Measurements from ENCODE around the gene PEA15.
A peak's percentile ranks its signal among the peaks of the same experiment; 100 is the strongest.

The PEA15 gene

DNA sequence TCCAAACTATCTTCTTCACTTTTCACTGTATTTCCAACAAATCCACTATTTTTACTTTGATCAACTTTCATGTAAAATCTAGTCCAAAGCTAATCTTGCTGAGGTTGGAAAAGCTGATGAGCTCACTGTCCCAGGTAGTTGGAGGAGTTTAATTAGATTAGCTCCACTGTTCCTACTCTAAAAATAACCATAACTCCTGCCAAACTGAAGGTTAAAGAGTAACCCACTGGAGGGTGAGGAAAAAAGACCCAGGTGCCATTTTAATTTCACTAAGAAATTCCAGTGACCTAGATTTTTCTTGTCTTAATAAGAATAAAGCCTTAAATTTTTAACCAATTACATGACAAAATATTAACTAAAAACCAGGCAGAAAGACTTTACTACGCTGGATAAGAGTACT is 41.9 kb downstream of the PEA15 start:
- no peak overlapping the region for H3K4me3 ChIP-seq (ENCODE audit: low read depth, low read length)
- TF ChIP-seq POLR2A (IDR thresholded peaks at IDR 0.05; ENCODE audit: extremely low read depth, insufficient read length) = no peak
- TF ChIP-seq, protein P1, sequence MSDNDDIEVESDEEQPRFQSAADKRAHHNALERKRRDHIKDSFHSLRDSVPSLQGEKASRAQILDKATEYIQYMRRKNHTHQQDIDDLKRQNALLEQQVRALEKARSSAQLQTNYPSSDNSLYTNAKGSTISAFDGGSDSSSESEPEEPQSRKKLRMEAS (IDR thresholded peaks at IDR 0.05; ENCODE audit: low read depth, low read length) = no peak
- no peak for TF ChIP-seq MYC (IDR thresholded peaks at IDR 0.05; ENCODE audit: low read depth, low read length)
- TF ChIP-seq CTCF (IDR thresholded peaks at IDR 0.05; ENCODE audit: low read depth, low read length) = no peak
- DNase-seq (ENCODE audit: low read depth) = no peak

DNA sequence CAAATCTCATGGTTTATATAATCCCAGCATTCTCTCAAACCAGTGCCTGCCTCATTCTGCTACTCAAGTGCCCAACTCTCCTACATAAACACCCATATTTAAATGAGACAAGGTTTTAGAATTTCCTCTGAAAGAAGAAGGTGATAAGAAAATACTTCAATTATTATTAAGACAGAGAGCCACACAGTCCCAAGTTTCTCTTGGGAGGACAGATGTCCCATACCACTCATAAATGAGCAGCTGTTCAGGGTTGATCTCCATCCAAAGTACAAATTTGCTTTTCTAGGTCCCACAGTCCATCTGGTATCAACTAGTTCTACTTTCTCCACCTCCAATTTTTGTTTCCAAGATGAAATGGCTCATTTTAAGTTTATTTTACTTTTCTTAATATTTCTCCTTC is 45.8 kb downstream of the PEA15 start:
- H3K4me3 ChIP-seq (ENCODE audit: low read depth, low read length) = no peak overlapping the region
- DNase-seq (ENCODE audit: low read depth) = no peak
- no peak for TF ChIP-seq POLR2A (IDR thresholded peaks at IDR 0.05; ENCODE audit: extremely low read depth, insufficient read length)
- TF ChIP-seq, protein P1 (IDR thresholded peaks at IDR 0.05; ENCODE audit: low read depth, low read length) = no peak
- TF ChIP-seq CTCF (IDR thresholded peaks at IDR 0.05; ENCODE audit: low read depth, low read length) = no peak
- TF ChIP-seq MYC (IDR thresholded peaks at IDR 0.05; ENCODE audit: low read depth, low read length) = no peak

- peak; percentile 79 for DNase-seq (ENCODE audit: low read depth)
- TF ChIP-seq CTCF (IDR thresholded peaks at IDR 0.05; ENCODE audit: low read depth, low read length) (peak; percentile 70), MYC (IDR thresholded peaks at IDR 0.05; ENCODE audit: low read depth, low read length) (0 out of 2 replicates have a peak, but pooled peaks have one; percentile 11), POLR2A (IDR thresholded peaks at IDR 0.05; ENCODE audit: extremely low read depth, insufficient read length) (no peak)
- TF ChIP-seq, protein P1 (IDR thresholded peaks at IDR 0.05; ENCODE audit: low read depth, low read length) = peak; percentile 80
- no peak overlapping the region for H3K4me3 ChIP-seq (ENCODE audit: low read depth, low read length)
These were observed 46.7 kb downstream of the PEA15 start for GRCh38 chr1:160251687-160252526.

- DNase-seq (ENCODE audit: low read depth) = no peak
- no peak overlapping the region for H3K4me3 ChIP-seq (ENCODE audit: low read depth, low read length)
These were observed 50.7 kb downstream of the PEA15 start for GRCh38 chr1:160255781-160256300.

More at GRCh38 chr1:160255781-160256300, 50.7 kb downstream of the PEA15 start:
- TF ChIP-seq, protein P1 (IDR thresholded peaks at IDR 0.05; ENCODE audit: low read depth, low read length) = no peak
- TF ChIP-seq CTCF (IDR thresholded peaks at IDR 0.05; ENCODE audit: low read depth, low read length) (no peak), POLR2A (IDR thresholded peaks at IDR 0.05; ENCODE audit: extremely low read depth, insufficient read length) (no peak), MYC (IDR thresholded peaks at IDR 0.05; ENCODE audit: low read depth, low read length) (no peak)
